ENCODE results near the gene IKBKE.

DNA sequence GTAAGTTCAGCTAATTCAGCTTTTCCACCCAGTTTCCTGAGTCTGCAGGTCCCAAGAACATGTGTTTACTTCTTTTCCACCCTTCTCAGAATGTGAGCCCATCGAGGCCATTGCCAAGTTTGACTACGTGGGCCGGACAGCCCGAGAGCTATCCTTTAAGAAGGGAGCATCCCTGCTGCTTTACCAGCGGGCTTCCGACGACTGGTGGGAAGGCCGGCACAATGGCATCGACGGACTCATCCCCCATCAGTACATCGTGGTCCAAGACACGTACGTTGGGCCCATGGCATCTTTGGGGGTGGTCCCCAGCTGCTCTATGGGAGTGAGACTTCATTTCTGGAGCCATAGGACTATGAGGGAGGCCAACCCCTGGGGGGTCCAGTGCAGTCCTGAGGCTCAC, 17.2 kb upstream of the IKBKE start:
- TF ChIP-seq ZNF274 (IDR thresholded peaks at IDR 0.05; ENCODE audit: low read depth, low read length) (no peak), YY1 (IDR thresholded peaks at IDR 0.05; ENCODE audit: insufficient read depth, insufficient read length) (no peak), SUZ12 (IDR thresholded peaks at IDR 0.05; ENCODE audit: extremely low read depth, insufficient read depth, insufficient read length) (no peak)

Data from NT2/D1 (cell line).